ENCODE results near the gene PTK6.
"Not testable (repeated sequence)": the region's sequence is repeated elsewhere in the genome, so short reads cannot be mapped to it uniquely, and the experiment has no call there.

Gene PTK6

GRCh38 chr20:63568986-63569949 lies 32.1 kb upstream of the PTK6 start:
- DNase-seq = peak; percentile 9 to 17

GRCh38 chr20:63568170-63568981 lies 31.2 kb upstream of the PTK6 start:
- DNase-seq = no peak

GRCh38 chr20:63567386-63568169 lies 30.4 kb upstream of the PTK6 start:
- peak; percentile 56 to 68 for DNase-seq

GRCh38 chr20:63567136-63567385 lies 29.9 kb upstream of the PTK6 start:
- no peak for DNase-seq

- DNase-seq = no peak
Measured at GRCh38 chr20:63566395-63567135, 29.4 kb upstream of the PTK6 start.

GRCh38 chr20:63565699-63566335 lies 28.6 kb upstream of the PTK6 start:
- no peak for DNase-seq

- no peak for DNase-seq
Measured at GRCh38 chr20:63565021-63565698, 28.0 kb upstream of the PTK6 start.

- DNase-seq = no peak
Measured at GRCh38 chr20:63564036-63564810, 27.0 kb upstream of the PTK6 start.

GRCh38 chr20:63563225-63563935 lies 26.2 kb upstream of the PTK6 start:
- DNase-seq = no peak

- no peak for DNase-seq
Measured at GRCh38 chr20:63562461-63563224, 25.5 kb upstream of the PTK6 start.

- DNase-seq = no peak
Measured at GRCh38 chr20:63561624-63562396, 24.6 kb upstream of the PTK6 start.

- DNase-seq = no peak
Measured at GRCh38 chr20:63560856-63561609, 23.9 kb upstream of the PTK6 start.

- no peak for DNase-seq
Measured at GRCh38 chr20:63560333-63560805, 23.2 kb upstream of the PTK6 start.

- DNase-seq = not testable (repeated sequence)
Measured at GRCh38 chr20:63559485-63560332, 22.5 kb upstream of the PTK6 start.

- no peak for DNase-seq
Measured at GRCh38 chr20:63558804-63559484, 21.8 kb upstream of the PTK6 start.

- DNase-seq = no peak
Measured at GRCh38 chr20:63557481-63557891, 20.3 kb upstream of the PTK6 start.

Data from Kasumi-1 (cell line).